Endodermal cell (in vitro differentiated cells): Measurements from ENCODE around the gene ADARB1. TPM values are rescaled to one million over a fixed set of nuclear protein-coding genes. Genes with fewer than 3 reads are reported as not detected.
A peak's percentile ranks its signal among the peaks of the same experiment; 100 is the strongest.

ENCODE experiments used
- DNase-seq: peaks from one replicate; pipeline ENCODE4 v3.0.0-alpha.2; 2017
- H3K27ac ChIP-seq: 2 replicates; pipeline ENCODE4 v1.5.1; 2013; ENCODE audit warnings: mild to moderate bottlenecking, low read depth, low read length, moderate library complexity
- H3K27me3 ChIP-seq: 2 replicates; pipeline ENCODE4 v1.6.1; 2013; ENCODE audit warnings: mild to moderate bottlenecking, low read length, moderate library complexity; ENCODE audit not compliant: insufficient read depth, control insufficient read depth, poor library complexity, severe bottlenecking
- H3K36me3 ChIP-seq: 2 replicates; pipeline ENCODE4 v1.7.0; 2013; ENCODE audit warnings: mild to moderate bottlenecking, low read length, moderate library complexity; ENCODE audit not compliant: control insufficient read depth, insufficient read depth
- H3K4me1 ChIP-seq: one replicate; pipeline ENCODE4 v1.7.0; 2013; ENCODE audit warnings: low read length; ENCODE audit not compliant: control insufficient read depth, insufficient read depth
- H3K4me3 ChIP-seq: 2 replicates; pipeline ENCODE4 v1.5.1; 2013; ENCODE audit warnings: mild to moderate bottlenecking, low read length, moderate library complexity
- H3K9ac ChIP-seq: 2 replicates; pipeline ENCODE4 v1.6.1; 2013; ENCODE audit warnings: mild to moderate bottlenecking, low read length, moderate library complexity; ENCODE audit not compliant: poor library complexity, severe bottlenecking; ENCODE audit errors: extremely low read depth
- H3K9me3 ChIP-seq: 2 replicates; pipeline ENCODE4 v1.6.1; 2013; ENCODE audit warnings: mild to moderate bottlenecking, low read length, moderate library complexity; ENCODE audit not compliant: control insufficient read depth
- H3K27ac Mint-ChIP-seq: 2 replicates; pipeline ENCODE4 v1.8.0; 2020; ENCODE audit warnings: mixed read lengths
- H3K27me3 Mint-ChIP-seq: 2 replicates; pipeline ENCODE4 v1.8.0; 2021; ENCODE audit warnings: mild to moderate bottlenecking, mixed read lengths; ENCODE audit not compliant: insufficient read depth
- H3K36me3 Mint-ChIP-seq: 2 replicates; pipeline ENCODE4 v1.8.0; 2020; ENCODE audit warnings: low read depth, mixed read lengths
- H3K4me1 Mint-ChIP-seq: 2 replicates; pipeline ENCODE4 v1.8.0; 2020; ENCODE audit warnings: mixed read lengths
- H3K4me3 Mint-ChIP-seq: 2 replicates; pipeline ENCODE4 v1.8.0; 2020; ENCODE audit warnings: mild to moderate bottlenecking, moderate library complexity, mixed read lengths
- H3K9me3 Mint-ChIP-seq: 2 replicates; pipeline ENCODE4 v1.8.0; 2020; ENCODE audit warnings: mild to moderate bottlenecking, mixed read lengths
- CTCF ChIP-seq: fragments of 200-600 bp; sonication (generic); conservative IDR thresholded peaks from 2 replicates; pipeline ENCODE4 v1.5.0; 2021; ENCODE audit warnings: antibody characterized with exemption, mild to moderate bottlenecking
- WGBS, 2 experiments: methylation state at CpG; one replicate each; pipeline versions ENCODE4 v1.1.5 to v1.1.7; 2013; ENCODE audit warnings: missing lambda C conversion rate in 2 of 2, mixed read lengths in 1 of 2; ENCODE audit not compliant: insufficient coverage in 1 of 2, insufficient read length in 1 of 2; 5-methylcytosine and 5-hydroxymethylcytosine counted together
- total RNA-seq, 2 donors: library from RNA; stranded (reverse); fragmentation: NEBNext Ultra II Directional in 1 of 2; extraction: Animal tissue kit (Norgen Biotek cat#: 25700) in 1 of 2; gene quantifications; 2 replicates in 1 of 2; 3 replicates in 1 of 2; pipeline ENCODE4 v1.2.1, GENCODE V29; 2021

ADARB1 gene
- total RNA-seq, 2 donors from 2014 or later = 11.5 to 20.1 TPM

GRCh38 chr21:45134279-45135076 is 60.1 kb downstream of the ADARB1 start:
- Histone ChIP-seq H3K36me3 (no peaks in the 10 kb centered on the region), H3K27me3 (no peaks in the 10 kb centered on the region)
- 93 to 96% methylated on average over 12 to 29 of the region's 29 CpGs for WGBS, 2 experiments

DNA sequence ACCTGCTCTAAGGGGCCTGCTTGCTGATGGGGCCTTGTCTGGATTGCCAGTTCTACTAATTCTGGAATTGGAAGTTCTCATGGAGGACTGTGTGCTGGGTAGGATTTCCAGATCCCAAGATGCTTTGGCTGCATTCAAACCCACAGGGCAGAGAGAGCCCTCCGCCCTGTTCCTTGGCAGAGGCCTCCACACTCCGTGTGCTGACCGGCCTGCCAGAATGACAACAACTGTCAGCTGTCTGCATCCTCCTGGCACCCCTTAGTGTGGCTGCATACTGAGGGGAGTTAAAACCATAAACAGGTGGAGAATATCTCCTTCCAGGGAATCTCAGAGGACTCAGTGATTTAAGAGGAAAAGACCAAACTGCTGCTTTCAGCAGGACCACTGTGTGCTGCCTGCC is 60.7 kb downstream of the ADARB1 start:
- Histone ChIP-seq H3K9me3 (no peaks in the 10 kb centered on the region), H3K4me1 (no peaks in the 10 kb centered on the region), H3K27me3 (no peaks in the 10 kb centered on the region), H3K4me3 (no peak overlapping the region), H3K27ac (no peak overlapping the region), H3K36me3 (no peaks in the 10 kb centered on the region), H3K9ac (no peak overlapping the region)
- H3K4me3 Mint-ChIP-seq = no peak overlapping the region
- no peaks in the 10 kb centered on the region for H3K4me1 Mint-ChIP-seq
- no peak for TF ChIP-seq CTCF
- H3K36me3 Mint-ChIP-seq = no peaks in the 10 kb centered on the region
- no peak for DNase-seq
- no peaks in the 10 kb centered on the region for H3K27me3 Mint-ChIP-seq
- peak overlapping the region; percentile 9 for H3K27ac Mint-ChIP-seq
- WGBS, 2 experiments = 97 to 100% methylated on average over 3 of the region's 3 CpGs
- no peaks in the 10 kb centered on the region for H3K9me3 Mint-ChIP-seq

More at GRCh38 chr21:45134279-45135076, 60.1 kb downstream of the ADARB1 start:
- H3K27ac ChIP-seq = no peak overlapping the region
- no peaks in the 10 kb centered on the region for H3K9me3 ChIP-seq
- Mint-ChIP-seq H3K36me3 (no peaks in the 10 kb centered on the region), H3K4me1 (no peaks in the 10 kb centered on the region), H3K27me3 (no peaks in the 10 kb centered on the region), H3K9me3 (no peaks in the 10 kb centered on the region), H3K27ac (no peak overlapping the region), H3K4me3 (no peak overlapping the region)
- DNase-seq = no peak
- no peak for TF ChIP-seq CTCF
- H3K4me1 ChIP-seq = no peaks in the 10 kb centered on the region
- no peak overlapping the region for H3K9ac ChIP-seq
- H3K4me3 ChIP-seq = no peak overlapping the region

- Mint-ChIP-seq H3K27ac (no peak overlapping the region), H3K9me3 (no peaks in the 10 kb centered on the region), H3K27me3 (no peaks in the 10 kb centered on the region), H3K36me3 (no peaks in the 10 kb centered on the region), H3K4me3 (no peak overlapping the region), H3K4me1 (peaks cover 1% of the 10 kb centered on the region)
- TF ChIP-seq CTCF = no peak
- Histone ChIP-seq H3K9me3 (no peaks in the 10 kb centered on the region), H3K27ac (no peak overlapping the region), H3K9ac (no peak overlapping the region), H3K36me3 (no peaks in the 10 kb centered on the region), H3K4me3 (no peak overlapping the region), H3K4me1 (no peaks in the 10 kb centered on the region), H3K27me3 (no peaks in the 10 kb centered on the region)
- DNase-seq = no peak
- 83 to 90% methylated on average over 7 to 9 of the region's 9 CpGs for WGBS, 2 experiments
These were observed 61.5 kb downstream of the ADARB1 start for GRCh38 chr21:45135868-45136267.
